NCI-H510A (cell line): ENCODE measurements around the gene TMEM174.
A peak's percentile ranks its signal among the peaks of the same experiment; 100 is the strongest.

Source experiments
- DNase-seq: peaks from one replicate; lab custom pipeline; 2025; lab: John Stamatoyannopoulos, UW

Gene TMEM174, protein sequence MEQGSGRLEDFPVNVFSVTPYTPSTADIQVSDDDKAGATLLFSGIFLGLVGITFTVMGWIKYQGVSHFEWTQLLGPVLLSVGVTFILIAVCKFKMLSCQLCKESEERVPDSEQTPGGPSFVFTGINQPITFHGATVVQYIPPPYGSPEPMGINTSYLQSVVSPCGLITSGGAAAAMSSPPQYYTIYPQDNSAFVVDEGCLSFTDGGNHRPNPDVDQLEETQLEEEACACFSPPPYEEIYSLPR

DNA sequence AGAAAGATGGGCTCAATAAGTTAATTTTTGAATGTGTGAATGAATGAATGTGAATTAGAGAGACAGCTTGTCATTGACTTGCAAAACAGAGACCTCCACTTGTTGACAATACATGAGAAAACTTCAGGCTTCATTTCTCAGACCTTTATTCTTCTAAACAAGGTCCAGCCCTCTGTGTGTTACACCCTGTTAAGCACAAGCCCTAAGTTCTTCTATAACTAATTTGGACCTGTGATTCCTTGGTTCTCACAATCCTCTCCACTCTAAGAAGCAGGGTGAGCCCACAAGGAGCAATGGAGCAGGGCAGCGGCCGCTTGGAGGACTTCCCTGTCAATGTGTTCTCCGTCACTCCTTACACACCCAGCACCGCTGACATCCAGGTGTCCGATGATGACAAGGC, at the start of gene TMEM174:
Gene TMEM174, plus strand, starts transcription at position 243 of the 400 bp plus-strand sequence. Its CDS starts 51 bp downstream, at position 294.
- no peak for DNase-seq

DNA sequence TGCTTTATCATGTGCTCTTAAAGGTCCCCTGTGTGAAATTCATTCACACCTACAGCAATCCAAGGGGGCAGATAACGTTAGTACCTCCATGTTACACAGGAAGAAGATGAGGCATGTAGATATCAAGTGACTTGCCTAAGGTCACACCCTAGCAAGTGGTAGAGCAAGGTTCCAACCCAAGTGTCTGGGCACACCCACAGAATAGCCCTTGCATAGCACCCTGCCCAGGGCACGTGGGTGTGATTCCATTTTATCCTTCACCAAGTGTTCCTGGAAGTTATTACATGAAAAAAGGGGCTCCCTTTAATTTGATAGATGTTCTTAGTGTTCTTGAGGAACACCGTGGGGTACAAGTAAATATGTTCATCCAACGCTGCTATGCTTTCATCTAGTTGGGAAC, 47.7 kb upstream of the TMEM174 start:
- DNase-seq, result no peak

DNA sequence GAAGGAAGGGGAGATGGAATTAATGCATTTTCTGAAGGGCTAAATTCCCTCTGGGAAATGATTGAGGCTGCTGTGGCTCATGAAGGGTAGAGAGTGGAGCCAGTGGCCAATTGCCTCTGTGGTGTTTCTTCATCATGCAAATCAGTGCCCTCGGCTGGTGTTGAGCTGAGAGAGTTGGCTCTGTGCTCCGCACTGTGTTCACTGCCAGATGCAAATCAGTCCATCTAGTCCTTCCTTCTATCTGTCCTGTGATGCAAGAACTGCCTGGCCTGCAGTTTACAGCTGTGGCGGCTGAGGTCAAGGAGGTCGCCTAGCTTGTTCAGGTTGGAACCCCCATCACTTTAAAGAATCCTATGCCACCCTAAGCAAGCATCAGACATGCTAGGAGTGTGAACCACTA, 46.6 kb upstream of the TMEM174 start:
- no peak for DNase-seq

DNA sequence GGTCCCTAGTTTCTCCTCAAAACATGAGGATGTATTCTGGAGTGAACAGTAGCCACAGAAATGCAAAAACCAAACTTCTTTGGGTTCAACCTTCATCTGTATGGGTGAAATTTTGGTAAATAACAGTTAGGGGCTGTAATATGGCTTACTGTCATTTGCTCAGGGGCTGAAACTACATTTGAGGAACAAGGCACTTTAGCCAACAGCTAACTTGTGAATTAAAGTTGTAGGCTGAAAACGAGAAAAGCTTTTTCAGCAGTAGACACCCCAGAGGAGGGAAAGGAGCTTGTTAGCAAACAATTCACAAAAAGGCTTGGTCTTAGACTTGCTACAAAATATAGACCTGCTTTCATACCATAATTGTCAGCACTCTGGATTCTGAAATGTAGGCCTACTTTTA, 46.0 kb upstream of the TMEM174 start:
- no peak for DNase-seq

DNA sequence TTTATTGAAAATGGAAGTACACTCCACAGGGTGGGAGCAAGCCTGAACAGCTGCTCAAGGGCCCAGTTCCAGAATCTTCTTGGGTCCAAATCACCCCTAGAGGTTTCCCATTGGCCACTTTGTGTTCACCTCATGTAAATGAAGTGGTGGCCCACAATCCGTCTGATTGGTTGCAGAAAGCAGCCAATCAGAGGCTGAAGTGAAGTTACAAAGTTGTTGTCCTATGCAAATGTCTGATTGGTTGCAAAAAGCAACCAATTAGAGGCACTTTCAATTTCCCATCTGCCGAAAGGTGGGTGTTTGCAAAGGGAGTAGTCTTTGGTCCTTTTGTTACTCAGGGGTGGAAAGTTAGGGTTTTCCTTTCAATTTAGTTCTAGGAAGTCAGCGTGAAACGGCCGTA, 43.9 kb upstream of the TMEM174 start:
- no peak for DNase-seq

DNA sequence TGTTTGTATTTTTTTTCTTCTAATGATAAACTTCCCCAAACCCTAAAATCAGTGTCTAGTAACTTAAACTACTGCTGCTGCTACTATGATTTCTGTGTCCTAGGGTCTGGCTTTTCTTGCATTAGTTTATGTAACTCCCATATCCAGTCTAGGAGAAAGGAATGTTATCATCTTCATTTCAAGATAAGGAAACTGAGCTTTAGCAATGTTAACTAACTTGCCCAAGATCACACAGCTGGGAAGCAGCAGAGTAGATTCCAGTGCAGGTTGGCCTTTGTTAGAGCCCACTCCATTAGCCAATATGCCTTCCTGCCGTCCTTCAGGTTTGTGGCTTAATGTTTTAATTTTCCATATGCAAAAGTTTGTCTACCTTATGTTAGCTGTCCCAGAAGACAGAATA, 42.2 kb upstream of the TMEM174 start:
- DNase-seq, result no peak

DNA sequence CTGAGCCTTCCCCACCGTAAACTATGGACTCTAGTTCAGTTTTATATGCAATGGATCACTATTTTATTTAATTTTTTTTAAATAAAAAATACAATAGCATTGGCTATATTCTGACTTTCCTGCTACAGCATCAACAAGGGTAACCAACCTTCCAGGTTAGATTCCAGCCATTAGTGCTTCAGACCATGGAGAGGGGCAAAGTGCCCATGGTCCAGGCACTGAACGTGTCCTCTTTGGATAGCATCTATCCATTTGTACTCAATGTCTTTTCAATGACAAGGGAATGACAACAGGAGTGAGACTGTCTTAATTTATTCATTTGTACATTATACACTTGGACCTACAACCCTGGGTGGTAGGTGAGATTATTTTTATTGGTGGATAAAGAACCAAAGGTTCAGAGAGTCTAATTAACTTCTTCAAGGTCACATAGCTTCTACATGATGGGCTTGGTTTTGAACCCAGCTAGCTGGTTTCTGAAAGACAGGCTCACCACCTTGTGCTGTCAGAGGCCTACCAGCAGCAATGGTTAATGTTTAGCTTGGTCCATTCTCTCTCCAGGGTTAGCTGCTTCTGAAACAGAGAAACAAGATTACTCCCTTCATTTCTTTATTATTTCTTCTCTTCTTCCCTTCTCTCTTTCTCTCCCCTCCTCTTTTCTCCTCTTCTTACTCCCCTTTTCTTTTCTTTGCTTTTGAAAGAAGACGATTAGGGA, 41.1 kb upstream of the TMEM174 start:
- no peak for DNase-seq

DNA sequence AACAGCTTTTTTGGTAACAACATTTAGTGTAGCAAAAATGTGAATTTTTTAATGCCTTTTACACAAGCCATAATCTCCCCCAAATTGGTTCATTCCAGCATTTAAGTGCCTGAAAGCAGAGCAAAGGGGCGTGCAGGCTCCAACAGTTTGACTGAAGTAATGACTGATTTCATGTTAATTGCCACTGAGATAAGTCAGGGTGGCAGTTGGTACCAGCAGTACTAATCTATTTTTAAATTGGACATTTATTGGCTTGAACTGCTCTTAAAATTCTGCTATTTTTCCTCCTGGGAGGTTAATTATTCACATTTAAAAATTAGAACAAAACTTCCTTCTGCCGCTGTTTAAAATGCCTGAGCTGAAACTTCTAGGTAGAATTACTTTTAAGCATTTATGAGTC, 40.2 kb upstream of the TMEM174 start:
- no peak for DNase-seq

DNA sequence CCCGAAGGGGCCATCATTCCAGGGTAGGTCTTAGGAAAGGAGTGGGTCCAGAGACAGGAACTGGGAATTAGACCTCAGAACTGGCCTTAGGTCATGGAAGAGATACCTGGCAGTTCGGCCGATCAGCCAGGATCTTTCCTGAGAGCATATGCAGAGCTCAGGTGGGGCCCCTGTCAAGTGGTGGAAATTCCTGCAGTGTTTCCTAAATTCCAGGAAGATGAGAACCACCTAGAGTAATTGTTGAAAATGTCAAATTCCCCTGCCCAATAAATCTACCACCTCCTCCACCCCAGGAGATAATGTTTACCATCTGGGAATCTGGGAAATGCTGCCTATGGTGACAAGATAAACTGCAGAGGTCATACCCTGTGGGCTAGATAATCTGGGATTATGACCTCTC, 38.0 kb upstream of the TMEM174 start:
- no peak for DNase-seq

DNA sequence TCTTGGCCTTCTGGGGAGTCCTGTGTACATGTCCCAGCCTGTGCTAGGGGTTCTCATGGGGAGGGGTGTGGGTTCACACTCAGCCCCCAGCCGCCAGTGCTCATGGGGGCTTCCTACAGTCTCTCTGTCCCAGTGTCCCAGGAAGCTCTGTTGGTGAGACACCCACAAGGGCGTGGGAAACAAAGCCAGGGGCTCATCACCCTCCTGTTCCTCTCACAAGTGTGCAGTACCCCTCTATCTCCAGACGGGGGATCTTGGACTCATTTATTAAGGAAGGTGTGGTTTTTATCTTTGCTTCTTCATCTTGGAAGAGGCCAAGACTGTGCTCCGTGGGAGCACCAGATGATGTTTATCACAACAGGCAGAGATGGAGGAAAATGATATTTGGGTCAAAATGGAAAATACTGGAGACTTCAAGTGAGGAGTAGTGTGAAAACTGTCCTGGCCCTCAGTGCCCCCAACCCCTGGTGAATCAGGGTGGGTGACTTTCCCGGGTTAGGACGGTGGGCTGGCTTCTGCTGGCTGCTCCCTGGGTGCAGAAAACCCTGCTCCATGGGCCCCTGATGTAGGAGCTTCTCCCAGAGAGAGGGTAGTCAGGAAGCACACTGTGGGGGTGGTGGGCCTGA, 37.5 kb upstream of the TMEM174 start:
- no peak for DNase-seq

DNA sequence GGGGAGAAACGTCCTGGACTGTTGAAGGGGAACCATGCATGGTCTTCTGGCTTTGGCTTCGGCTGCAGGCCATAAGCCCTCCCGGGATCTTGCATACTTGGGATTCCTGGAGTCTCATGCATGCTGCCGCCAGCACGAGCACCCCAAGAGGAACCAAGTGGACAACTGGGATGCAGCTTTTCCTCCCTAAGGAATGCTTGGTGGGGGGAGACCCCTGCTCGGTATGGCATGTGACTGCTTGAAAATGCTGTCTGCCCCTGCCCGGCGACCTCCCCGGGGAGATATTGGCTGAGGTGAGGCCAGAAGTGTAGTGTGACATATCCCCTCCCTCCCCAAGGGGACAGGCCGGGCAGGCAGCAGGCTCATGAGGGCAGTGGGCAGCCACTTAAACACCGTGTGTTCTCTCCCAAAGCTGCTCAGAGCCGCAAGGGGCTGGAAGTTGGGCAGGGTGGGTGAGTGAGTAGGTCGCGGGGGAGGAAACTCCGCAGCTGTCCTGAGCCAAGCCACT, 36.9 kb upstream of the TMEM174 start:
- DNase-seq, result no peak

DNA sequence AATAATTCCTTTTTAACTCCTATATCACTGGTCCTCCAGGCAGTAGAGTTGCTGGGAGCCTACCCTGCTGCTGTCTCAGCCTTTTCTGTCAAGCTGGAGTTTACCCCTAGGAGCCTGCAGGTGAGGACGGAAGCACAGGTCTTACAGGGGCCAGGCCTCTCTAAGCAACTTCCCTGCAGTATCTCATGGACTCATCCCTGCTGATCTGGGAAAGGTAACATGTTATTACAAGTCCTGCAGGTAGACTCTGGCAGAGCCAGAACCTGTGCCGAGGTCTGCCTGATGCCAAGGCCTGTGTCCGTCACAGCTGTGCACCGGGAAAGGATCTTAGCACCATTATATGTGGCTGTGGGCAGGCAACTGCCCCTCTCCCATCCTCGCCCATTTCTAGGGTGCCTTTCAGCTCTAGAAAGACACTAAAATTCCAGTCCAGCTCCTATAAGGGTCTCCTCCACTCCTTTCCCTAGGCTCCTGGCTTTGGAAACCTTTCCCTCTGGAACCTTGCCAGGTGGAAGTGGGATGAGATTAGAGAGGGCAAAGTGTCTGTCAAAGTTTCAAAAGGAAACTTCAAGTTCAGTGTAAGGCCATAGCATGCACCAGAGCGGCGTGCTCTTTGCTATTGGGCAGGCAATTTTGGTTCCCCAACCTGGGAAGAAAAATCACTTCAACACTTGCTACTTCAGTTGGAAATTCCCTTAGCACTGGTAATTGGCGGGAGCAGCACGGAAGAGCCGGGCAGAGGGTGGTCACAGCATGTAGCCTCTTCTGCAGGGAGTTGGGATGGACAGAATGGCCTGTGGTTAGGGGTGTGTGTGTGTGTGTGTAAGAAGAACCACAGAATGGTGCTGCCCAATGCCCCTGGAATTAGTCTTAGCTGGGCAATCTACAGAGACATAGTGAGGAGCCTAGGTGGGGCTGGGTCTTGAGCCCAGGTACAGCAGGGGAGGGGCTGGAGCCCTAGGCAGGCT, 35.1 kb upstream of the TMEM174 start:
- no peak for DNase-seq

DNA sequence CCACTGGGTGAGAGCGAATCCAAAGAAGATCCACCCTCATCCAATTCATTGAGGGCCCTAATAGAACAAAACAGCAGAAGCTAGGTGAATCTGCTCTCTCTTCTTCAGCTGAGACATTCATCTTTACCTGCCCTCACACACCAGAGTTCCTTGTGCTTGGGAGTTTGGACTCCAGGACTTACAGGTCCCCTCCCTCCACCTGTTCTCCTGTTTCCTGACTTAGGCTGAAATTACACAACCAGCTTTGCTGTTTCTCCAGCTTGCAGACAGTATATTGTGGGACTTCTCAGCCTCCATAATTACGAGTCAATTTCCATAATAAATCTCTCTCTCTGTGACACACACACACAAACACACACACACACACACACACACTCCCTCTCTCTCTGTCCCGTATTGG, 33.5 kb upstream of the TMEM174 start:
- no peak for DNase-seq

DNA sequence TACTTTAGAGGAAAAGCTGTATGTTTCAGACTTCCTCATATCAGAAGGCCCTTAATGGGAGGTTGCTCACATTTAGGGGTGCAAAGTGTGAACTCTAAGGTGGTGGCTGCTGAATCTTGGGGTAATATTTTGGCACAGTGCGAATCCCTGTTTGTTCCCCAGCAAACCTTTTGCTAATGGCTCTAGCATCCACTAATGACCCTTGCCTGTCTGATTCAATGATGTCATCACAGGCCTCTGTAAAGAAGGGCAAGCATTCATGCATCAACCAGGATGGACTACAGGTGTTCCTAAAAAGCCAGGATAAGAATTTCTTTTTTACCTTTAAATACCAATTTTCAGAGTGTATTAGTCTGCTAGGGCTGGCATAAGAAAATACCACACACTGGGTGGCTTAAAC, 32.2 kb upstream of the TMEM174 start:
- DNase-seq, result no peak

DNA sequence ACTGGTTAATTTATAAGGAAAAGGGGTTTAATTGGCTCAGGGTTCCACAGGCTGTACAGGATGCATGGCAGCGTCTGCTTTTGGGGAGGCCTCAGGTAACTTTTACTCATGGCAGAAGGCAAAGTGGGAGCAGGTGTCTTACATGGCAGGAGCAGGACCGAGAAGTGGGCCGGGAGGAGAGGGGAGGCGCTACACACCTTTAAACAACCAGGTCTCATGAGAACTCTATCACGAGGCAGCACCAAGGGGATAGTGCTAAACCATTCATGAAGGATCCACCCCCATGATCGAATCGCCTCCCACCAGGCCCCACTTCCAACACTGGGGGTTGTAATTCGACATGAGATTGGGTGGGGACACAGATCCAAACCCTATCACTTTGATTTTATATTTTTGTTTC, 31.0 kb upstream of the TMEM174 start:
- no peak for DNase-seq

DNA sequence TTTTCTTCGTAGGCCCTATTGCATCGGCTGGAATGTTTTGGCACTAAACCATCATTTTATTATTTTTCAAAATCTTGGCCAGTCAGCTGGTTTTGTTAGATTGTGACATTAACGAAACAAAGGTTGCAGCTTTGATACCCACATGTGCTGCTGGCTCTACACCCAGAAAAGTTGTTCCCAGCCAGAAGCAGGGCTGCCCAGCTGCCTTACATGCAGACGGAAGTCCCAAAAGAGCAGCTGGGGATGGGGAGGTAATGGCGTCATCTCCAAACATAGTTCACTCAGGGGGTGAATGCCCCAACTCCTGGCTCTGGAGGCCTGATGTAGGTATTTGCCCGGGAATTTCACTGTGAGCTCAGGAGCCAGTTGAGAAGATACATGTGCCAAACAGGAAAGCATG, 29.3 kb upstream of the TMEM174 start:
- no peak for DNase-seq

DNA sequence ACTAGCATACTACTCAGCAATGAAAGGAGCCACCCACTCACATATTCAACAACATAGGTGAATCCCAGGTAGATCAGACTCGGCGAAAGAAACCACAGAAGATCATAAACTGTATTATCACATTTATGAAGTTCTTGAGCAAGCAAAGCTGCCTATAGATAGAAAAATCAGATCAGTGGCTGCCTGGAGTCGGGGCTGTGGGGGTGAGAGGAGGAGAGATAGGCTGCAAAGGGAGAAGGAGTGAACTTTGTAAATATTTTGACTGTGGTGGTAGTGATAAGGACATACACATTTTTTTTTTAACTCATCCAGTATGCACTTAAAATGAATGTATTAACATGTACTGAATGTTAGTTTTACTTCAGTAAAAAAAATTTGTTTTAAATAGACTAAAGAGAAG, 23.5 kb upstream of the TMEM174 start:
- no peak for DNase-seq

DNA sequence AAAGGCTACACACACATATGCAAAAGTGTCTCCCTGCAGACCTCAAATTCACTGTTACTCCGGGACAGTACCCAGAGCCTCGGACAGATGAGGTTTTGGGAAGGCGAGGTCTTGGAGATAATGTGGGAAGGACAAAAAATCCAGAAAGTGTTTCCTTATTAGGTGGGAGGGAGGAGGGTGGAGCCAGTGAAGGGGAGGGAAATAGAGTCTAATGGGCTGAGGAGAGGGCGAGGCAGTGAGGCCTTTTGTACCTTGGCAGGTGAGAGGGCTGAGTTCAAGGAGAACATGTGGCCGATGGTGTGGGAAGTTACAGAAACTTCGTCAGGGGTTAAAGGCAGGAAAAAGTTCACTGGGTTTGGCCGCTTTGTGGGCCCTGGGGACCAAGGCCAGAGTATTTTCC, 22.1 kb upstream of the TMEM174 start:
- DNase-seq, result no peak

DNA sequence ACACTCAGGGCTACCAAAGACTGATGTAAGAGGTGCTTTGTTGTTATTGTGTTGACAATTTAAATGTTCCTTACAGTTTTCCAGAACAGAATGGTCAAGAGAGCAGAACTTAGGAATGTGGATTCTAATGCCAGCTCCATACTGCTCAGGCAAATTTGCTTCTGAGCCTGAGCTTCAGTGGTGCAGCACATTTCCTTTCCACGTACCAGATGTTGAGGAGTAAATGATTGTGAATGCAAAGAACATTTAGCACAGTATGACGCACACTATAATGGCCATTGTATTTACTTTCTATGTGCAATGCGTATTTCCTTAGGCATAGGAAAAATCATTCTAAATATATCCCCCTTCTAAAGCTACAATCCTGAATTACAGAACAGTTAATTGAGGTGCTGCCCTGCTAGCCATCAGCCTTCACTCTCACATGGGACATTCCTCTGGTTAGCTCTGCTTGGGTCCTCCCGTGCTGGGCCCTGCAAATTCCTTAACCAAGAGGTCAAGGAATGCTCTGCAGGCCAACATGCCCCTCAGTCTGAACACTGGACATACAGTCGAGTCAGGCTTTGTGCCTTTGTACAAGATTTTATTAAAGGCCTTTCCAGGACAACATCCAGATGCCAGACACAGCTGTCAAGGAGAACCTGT, 21.1 kb upstream of the TMEM174 start:
- no peak for DNase-seq

DNA sequence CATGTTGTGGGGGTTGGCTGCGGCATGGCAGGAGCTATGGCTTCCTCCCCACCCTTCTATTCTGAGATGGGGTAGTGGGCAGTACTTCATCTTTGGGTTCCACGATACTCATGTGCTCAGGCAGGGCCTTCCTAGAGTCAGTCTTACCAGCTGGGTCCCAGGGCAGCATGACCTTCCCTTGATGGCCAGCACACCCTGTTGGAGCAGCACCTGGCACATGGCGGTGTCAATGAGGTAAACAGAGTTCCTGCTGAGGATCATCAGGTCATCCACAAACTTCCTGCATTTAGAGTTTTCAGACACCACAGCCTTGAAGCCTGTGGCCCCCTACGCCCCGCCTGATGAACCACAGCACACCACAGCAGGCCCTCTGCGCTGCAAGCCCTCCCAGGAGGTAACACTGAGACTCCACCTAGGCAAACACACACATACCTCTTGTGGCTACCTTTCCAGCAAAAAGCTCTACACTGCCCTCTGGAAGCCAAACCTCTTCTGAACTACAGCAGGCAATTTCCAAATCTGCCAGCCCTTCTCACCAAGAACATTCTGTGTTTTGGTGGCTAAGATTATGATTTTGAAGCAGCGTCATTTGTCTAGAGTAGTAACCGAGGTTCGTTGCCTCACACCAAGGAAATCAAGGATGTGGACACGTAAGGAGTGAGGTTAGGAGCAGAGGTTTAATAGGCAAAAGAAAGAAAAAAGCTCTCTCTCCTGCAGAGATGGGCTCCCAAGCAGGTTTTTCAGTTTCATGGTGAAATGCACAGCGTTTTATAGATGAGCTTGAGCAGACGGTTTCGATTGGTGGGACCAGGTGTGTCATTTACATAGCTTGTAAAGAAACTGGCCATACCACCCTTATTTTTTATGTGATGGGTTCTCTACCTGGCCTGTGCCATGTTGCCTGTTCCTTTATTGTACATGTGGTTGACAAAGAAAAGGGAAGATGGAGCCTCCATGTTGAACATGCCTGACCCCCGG, 20.3 kb upstream of the TMEM174 start:
- peak; percentile 4 for DNase-seq
